H9 (cell line): ENCODE measurements around the gene PRR5L. TPM values are rescaled to one million over a fixed set of nuclear protein-coding genes. Genes with fewer than 3 reads are reported as not detected.
A peak's percentile ranks its signal among the peaks of the same experiment; 100 is the strongest.

ENCODE experiments used
- DNase-seq: peaks from one replicate; pipeline ENCODE4 v3.0.0-alpha.2; 2017
- H2AFZ ChIP-seq: one replicate; pipeline ENCODE4 v1.6.1; 2013; ENCODE audit warnings: mild to moderate bottlenecking, low read length, control low read depth, moderate library complexity
- H2AK5ac ChIP-seq: 2 replicates; pipeline ENCODE4 v1.6.1; 2013; ENCODE audit warnings: low read length, control low read depth, mixed read lengths; ENCODE audit not compliant: insufficient read length
- H2BK120ac ChIP-seq: one replicate; pipeline ENCODE4 v1.6.1; 2013; ENCODE audit warnings: low read depth, mild to moderate bottlenecking, low read length, control low read depth, inconsistent platforms; ENCODE audit not compliant: poor library complexity, severe bottlenecking
- H2BK12ac ChIP-seq: 2 replicates; pipeline ENCODE4 v1.6.1; 2013; ENCODE audit warnings: low read length, control low read depth, mixed read lengths, low read depth; ENCODE audit not compliant: insufficient read length
- H2BK15ac ChIP-seq: 2 replicates; pipeline ENCODE4 v1.6.1; 2013; ENCODE audit warnings: low read depth, low read length, control low read depth
- H2BK20ac ChIP-seq: one replicate; pipeline ENCODE4 v1.6.1; 2013; ENCODE audit warnings: low read depth, mild to moderate bottlenecking, low read length, control low read depth, inconsistent platforms; ENCODE audit not compliant: poor library complexity, severe bottlenecking
- H2BK5ac ChIP-seq: 2 replicates; pipeline ENCODE4 v1.6.1; 2013; ENCODE audit warnings: low read length, control low read depth, mixed read lengths; ENCODE audit not compliant: insufficient read length
- H3K14ac ChIP-seq: 2 replicates; pipeline ENCODE4 v1.6.1; 2013; ENCODE audit warnings: low read length, control low read depth; ENCODE audit not compliant: insufficient read depth
- H3K18ac ChIP-seq: 2 replicates; pipeline ENCODE4 v1.6.1; 2013; ENCODE audit warnings: low read depth, mild to moderate bottlenecking, mixed read lengths, low read length, control low read depth; ENCODE audit not compliant: insufficient read length
- H3K23ac ChIP-seq: 2 replicates; pipeline ENCODE4 v1.6.1; 2013; ENCODE audit warnings: low read length, control low read depth, mixed read lengths, low read depth; ENCODE audit not compliant: insufficient read length
- H3K23me2 ChIP-seq: 2 replicates; pipeline ENCODE4 v1.6.1; 2013; ENCODE audit warnings: low read depth, mild to moderate bottlenecking, mixed read lengths, low read length, control low read depth; ENCODE audit not compliant: insufficient read length, poor library complexity, severe bottlenecking
- H3K27ac ChIP-seq: 2 replicates; pipeline ENCODE4 v1.5.1; 2013; ENCODE audit warnings: low read length, control low read depth, mixed read lengths, low read depth; ENCODE audit not compliant: insufficient read length
- H3K27me3 ChIP-seq: 2 replicates; pipeline ENCODE4 v1.6.1; 2013; ENCODE audit warnings: low read length, control low read depth, inconsistent platforms; ENCODE audit not compliant: insufficient read depth
- H3K4ac ChIP-seq: 2 replicates; pipeline ENCODE4 v1.6.1; 2013; ENCODE audit warnings: low read depth, mild to moderate bottlenecking, control low read depth, inconsistent platforms, low read length, moderate library complexity
- H3K4me1 ChIP-seq: 2 replicates; pipeline ENCODE4 v1.6.1; 2013; ENCODE audit warnings: low read length, control low read depth, inconsistent platforms; ENCODE audit not compliant: insufficient read depth
- H3K4me2 ChIP-seq: 2 replicates; pipeline ENCODE4 v1.6.1; 2013; ENCODE audit warnings: low read length, control low read depth, mixed read lengths; ENCODE audit not compliant: insufficient read length, insufficient read depth
- H3K56ac ChIP-seq: 2 replicates; pipeline ENCODE4 v1.6.1; 2013; ENCODE audit warnings: low read depth, mild to moderate bottlenecking, mixed read lengths, low read length, control low read depth; ENCODE audit not compliant: insufficient read length
- H3K79me1 ChIP-seq: 2 replicates; pipeline ENCODE4 v1.6.1; 2013; ENCODE audit warnings: low read depth, mild to moderate bottlenecking, moderate library complexity, low read length, control low read depth, inconsistent platforms; ENCODE audit not compliant: insufficient read depth, poor library complexity, severe bottlenecking
- H3K79me2 ChIP-seq: 2 replicates; pipeline ENCODE4 v1.6.1; 2013; ENCODE audit warnings: low read length, control low read depth, inconsistent platforms; ENCODE audit not compliant: insufficient read depth
- H3K9ac ChIP-seq: 2 replicates; pipeline ENCODE4 v1.6.1; 2013; ENCODE audit warnings: low read length, control low read depth, mixed read lengths; ENCODE audit not compliant: insufficient read length; ENCODE audit errors: extremely low read depth
- H3K9me3 ChIP-seq: one replicate; pipeline ENCODE4 v1.6.1; 2013; ENCODE audit warnings: low read depth, low read length, inconsistent platforms; ENCODE audit not compliant: control insufficient read depth
- H3T11ph ChIP-seq: one replicate; pipeline ENCODE4 v1.6.1; 2013; ENCODE audit warnings: mild to moderate bottlenecking, low read length, control low read depth, inconsistent platforms
- H4K20me1 ChIP-seq: one replicate; pipeline ENCODE4 v1.6.1; 2013; ENCODE audit not compliant: control insufficient read depth, insufficient read length, insufficient read depth
- H4K5ac ChIP-seq: 2 replicates; pipeline ENCODE4 v1.6.1; 2013; ENCODE audit warnings: low read depth, mild to moderate bottlenecking, mixed read lengths, low read length, control low read depth; ENCODE audit not compliant: insufficient read length
- H4K8ac ChIP-seq: replicated peaks from 2 replicates; pipeline ENCODE4 v1.6.1; 2013; ENCODE audit warnings: low read length, control low read depth, mixed read lengths, low read depth; ENCODE audit not compliant: insufficient read length
- H4K91ac ChIP-seq: 2 replicates; pipeline ENCODE4 v1.6.1; 2013; ENCODE audit warnings: low read depth, mild to moderate bottlenecking, moderate library complexity, mixed read lengths, low read length, control low read depth; ENCODE audit not compliant: insufficient read length
- H3K27ac Mint-ChIP-seq, 3 experiments: 2 replicates in 2 of 3; 3 replicates in 1 of 3; pipeline ENCODE4 v1.8.0; 2020 to 2021; ENCODE audit warnings: mixed read lengths in 3 of 3, mild to moderate bottlenecking in 1 of 3, moderate library complexity in 1 of 3
- H3K27me3 Mint-ChIP-seq: 2 replicates; pipeline ENCODE4 v1.8.0; 2021; ENCODE audit warnings: low read depth, mild to moderate bottlenecking, moderate library complexity, mixed read lengths
- H3K36me3 Mint-ChIP-seq, 3 experiments: 2 replicates in 2 of 3; 3 replicates in 1 of 3; pipeline ENCODE4 v1.8.0; 2020 to 2021; ENCODE audit warnings: low read depth in 3 of 3, mixed read lengths in 3 of 3; ENCODE audit not compliant: insufficient read depth in 1 of 3
- H3K4me1 Mint-ChIP-seq, 2 experiments: 2 replicates each; pipeline ENCODE4 v1.8.0; 2020; ENCODE audit warnings: mixed read lengths in 2 of 2
- H3K4me3 Mint-ChIP-seq, 2 experiments: 2 replicates in 1 of 2; 3 replicates in 1 of 2; pipeline ENCODE4 v1.8.0; 2020 to 2021; ENCODE audit warnings: mild to moderate bottlenecking in 2 of 2, mixed read lengths in 2 of 2, moderate library complexity in 1 of 2
- H3K9me3 Mint-ChIP-seq, 2 experiments: 2 replicates in 1 of 2; 3 replicates in 1 of 2; pipeline ENCODE4 v1.8.0; 2020; ENCODE audit warnings: mild to moderate bottlenecking in 2 of 2, mixed read lengths in 2 of 2, moderate library complexity in 1 of 2
- WGBS: extraction: QIAGEN DNeasy Blood & Tissue Kit; methylation state at CpG from one replicate; pipeline ENCODE4 v1.1.7; 2013; ENCODE audit warnings: missing lambda C conversion rate, low lambda C conversion rate, mixed read lengths; ENCODE audit not compliant: insufficient read length; ENCODE audit errors: extremely low coverage; 5-methylcytosine and 5-hydroxymethylcytosine counted together
- total RNA-seq: library from RNA; stranded (reverse); gene quantifications from 2 replicates; pipeline ENCODE4 v1.2.1, GENCODE V29; 2021
- TF ChIP-seq, protein P1 (sequence below): fragments of 200-600 bp; sonication (generic); conservative IDR thresholded peaks from 3 replicates; pipeline ENCODE4 v1.8.0; 2021; ENCODE audit warnings: antibody characterized with exemption, mild to moderate bottlenecking

The PRR5L gene
- total RNA-seq, 1 experiment from 2014 or later = 5.6 TPM

DNA sequence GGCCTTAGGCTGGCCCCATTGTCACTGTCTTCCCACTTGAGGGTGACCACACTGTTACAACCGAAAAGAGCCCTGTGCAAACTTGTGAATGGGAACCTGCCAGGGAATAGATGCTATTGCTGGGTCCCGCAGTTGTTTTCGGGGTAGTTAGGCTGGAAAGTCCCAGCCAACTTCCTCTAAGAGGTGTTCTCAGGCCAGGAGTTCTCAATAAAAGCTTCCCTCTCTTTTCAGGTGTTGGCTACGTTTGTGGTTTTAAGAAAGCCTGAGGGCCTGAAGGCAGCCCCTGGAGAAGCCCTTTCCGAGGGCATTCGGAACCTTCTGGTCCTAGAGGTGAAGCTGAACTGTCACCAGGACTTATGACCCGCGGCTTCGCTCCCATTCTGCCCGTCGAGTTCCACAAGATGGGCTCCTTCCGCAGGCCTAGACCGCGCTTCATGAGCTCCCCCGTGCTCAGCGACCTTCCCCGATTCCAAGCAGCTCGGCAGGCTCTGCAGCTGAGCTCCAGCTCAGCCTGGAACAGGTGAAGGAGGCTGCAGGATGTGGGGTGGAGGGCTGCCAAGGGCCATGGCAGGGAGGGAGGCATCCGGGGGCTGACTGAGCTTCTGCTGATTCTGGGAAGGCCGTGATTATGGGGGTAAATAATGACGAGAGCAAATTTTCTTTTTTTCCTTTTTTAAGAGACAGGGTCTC lies 104.8 kb downstream of the PRR5L start:
- H3K4me3 Mint-ChIP-seq = no peak overlapping the region
- H3K9me3 Mint-ChIP-seq = no peaks in the 10 kb centered on the region
- no peaks in the 10 kb centered on the region; the same call in 1 of the 2 replicates for H3K27me3 Mint-ChIP-seq
- no peak for DNase-seq
- H3K27me3 ChIP-seq = no peaks in the 10 kb centered on the region
- no peak overlapping the region for H3K4me2 ChIP-seq
- no peak overlapping the region for H2AK5ac ChIP-seq
- no peak overlapping the region for H3K4ac ChIP-seq
- no peak overlapping the region for H4K91ac ChIP-seq
- no peak overlapping the region for H2BK5ac ChIP-seq
- H3K27ac Mint-ChIP-seq = 0 out of 7 replicates have a peak overlapping the region, but pooled peaks of 1 of the 3 experiments have one; percentile 23
- no peaks in the 10 kb centered on the region for H3K9me3 ChIP-seq
- H2BK15ac ChIP-seq = no peak overlapping the region
- no peak overlapping the region; the same call in 1 of the 2 replicates for H3K14ac ChIP-seq
- no peaks in the 10 kb centered on the region for H3K79me1 ChIP-seq
- no peaks in the 10 kb centered on the region for H3K4me1 ChIP-seq
- no peak overlapping the region for H3K23ac ChIP-seq
- H3K79me2 ChIP-seq = no peaks in the 10 kb centered on the region
- no CpG with 5 or more reads among the region's 21 CpGs for WGBS
- H3T11ph ChIP-seq = no peak overlapping the region
- no peaks in the 10 kb centered on the region for H4K20me1 ChIP-seq
- TF ChIP-seq, protein P1, sequence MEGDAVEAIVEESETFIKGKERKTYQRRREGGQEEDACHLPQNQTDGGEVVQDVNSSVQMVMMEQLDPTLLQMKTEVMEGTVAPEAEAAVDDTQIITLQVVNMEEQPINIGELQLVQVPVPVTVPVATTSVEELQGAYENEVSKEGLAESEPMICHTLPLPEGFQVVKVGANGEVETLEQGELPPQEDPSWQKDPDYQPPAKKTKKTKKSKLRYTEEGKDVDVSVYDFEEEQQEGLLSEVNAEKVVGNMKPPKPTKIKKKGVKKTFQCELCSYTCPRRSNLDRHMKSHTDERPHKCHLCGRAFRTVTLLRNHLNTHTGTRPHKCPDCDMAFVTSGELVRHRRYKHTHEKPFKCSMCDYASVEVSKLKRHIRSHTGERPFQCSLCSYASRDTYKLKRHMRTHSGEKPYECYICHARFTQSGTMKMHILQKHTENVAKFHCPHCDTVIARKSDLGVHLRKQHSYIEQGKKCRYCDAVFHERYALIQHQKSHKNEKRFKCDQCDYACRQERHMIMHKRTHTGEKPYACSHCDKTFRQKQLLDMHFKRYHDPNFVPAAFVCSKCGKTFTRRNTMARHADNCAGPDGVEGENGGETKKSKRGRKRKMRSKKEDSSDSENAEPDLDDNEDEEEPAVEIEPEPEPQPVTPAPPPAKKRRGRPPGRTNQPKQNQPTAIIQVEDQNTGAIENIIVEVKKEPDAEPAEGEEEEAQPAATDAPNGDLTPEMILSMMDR = no peak
- no peak overlapping the region for H2BK120ac ChIP-seq
- H3K9ac ChIP-seq = no peak overlapping the region
- H4K8ac ChIP-seq = no peak overlapping the region
- no peak overlapping the region for H2BK20ac ChIP-seq
- no peak overlapping the region for H3K27ac ChIP-seq
- no peak overlapping the region for H4K5ac ChIP-seq
- H3K4me1 Mint-ChIP-seq = no peaks in the 10 kb centered on the region
- H3K18ac ChIP-seq = no peak overlapping the region
- H3K36me3 Mint-ChIP-seq = peaks cover 0 to 3% (median 0%) of the 10 kb centered on the region in 3 experiments; a peak in 2 of 7 replicates
- no peak overlapping the region for H3K56ac ChIP-seq
- no peak overlapping the region for H2AFZ ChIP-seq
- no peak overlapping the region for H2BK12ac ChIP-seq
- H3K23me2 ChIP-seq = no peaks in the 10 kb centered on the region
